Epithelial cell of alveolus of lung (primary cell): ENCODE data around the gene MSGN1. TPM values are rescaled to one million over a fixed set of nuclear protein-coding genes. Genes with fewer than 3 reads are reported as not detected.

Experiments used
- total RNA-seq: library from RNA; depleted of rRNA; stranded (reverse); fragments of >200 nt; gene quantifications from 2 replicates; pipeline ENCODE4 v1.2.1, GENCODE V29; 2015

The MSGN1 gene, protein sequence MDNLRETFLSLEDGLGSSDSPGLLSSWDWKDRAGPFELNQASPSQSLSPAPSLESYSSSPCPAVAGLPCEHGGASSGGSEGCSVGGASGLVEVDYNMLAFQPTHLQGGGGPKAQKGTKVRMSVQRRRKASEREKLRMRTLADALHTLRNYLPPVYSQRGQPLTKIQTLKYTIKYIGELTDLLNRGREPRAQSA
- total RNA-seq: not detected in 2 replicates

DNA sequence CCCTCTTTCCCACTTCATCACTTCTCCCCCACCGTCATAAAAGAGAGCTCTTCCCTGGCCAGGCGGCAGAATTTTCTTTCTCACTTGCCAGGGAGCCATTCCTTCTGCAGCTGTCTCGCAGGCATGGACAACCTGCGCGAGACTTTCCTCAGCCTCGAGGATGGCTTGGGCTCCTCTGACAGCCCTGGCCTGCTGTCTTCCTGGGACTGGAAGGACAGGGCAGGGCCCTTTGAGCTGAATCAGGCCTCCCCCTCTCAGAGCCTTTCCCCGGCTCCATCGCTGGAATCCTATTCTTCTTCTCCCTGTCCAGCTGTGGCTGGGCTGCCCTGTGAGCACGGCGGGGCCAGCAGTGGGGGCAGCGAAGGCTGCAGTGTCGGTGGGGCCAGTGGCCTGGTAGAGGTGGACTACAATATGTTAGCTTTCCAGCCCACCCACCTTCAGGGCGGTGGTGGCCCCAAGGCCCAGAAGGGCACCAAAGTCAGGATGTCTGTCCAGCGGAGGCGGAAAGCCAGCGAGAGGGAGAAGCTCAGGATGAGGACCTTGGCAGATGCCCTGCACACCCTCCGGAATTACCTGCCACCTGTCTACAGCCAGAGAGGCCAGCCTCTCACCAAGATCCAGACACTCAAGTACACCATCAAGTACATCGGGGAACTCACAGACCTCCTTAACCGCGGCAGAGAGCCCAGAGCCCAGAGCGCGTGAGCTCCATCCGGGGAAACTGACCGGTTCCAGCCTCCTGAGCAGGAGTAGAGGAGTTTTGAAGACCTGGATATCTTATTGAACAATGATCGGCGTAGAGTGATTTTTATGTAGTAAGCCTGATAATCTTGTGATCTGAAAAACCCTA, at the start of gene MSGN1:
TSS of gene MSGN1 (plus strand) at position 65 of the 850 bp plus-strand sequence. CDS start at position 124, 59 bp downstream.

Other genes starting within 250 kb of the MSGN1 start
- gene SMC6, start 62.6 kb upstream of the MSGN1 start, total RNA-seq: 14.0 and 16.3 TPM in 2 replicates
- gene GEN1, start 62.3 kb upstream of the MSGN1 start, total RNA-seq: 6.3 and 14.6 TPM in 2 replicates
- gene KCNS3, start 62.2 kb downstream of the MSGN1 start, total RNA-seq: 1.4 and 12.4 TPM in 2 replicates